ENCODE measurements around the gene RNF26. TPM values are rescaled to one million over a fixed set of nuclear protein-coding genes. Genes with fewer than 3 reads are reported as not detected.
A peak's percentile ranks its signal among the peaks of the same experiment; 100 is the strongest.

Gene RNF26
- total and polyA plus RNA-seq, 2 of the 13 experiments (the other 11 are each of a cell fraction or from before 2014, with no cell fraction given), result 11.9 to 26.3 TPM

GRCh38 chr11:119318240-119319135, 15.8 kb upstream of the RNF26 start (continued):
- TF ChIP-seq ZNF776 (CRISPR knock-in tag; IDR thresholded peaks at IDR 0.05) (no peak), ZNF333 (CRISPR knock-in tag; IDR thresholded peaks at IDR 0.05; ENCODE audit: borderline replicate concordance) (no peak), ATF4 (CRISPR knock-in tag; IDR thresholded peaks at IDR 0.05) (no peak), KDM1A (CRISPR knock-in tag; IDR thresholded peaks at IDR 0.05) (no peak), U2AF2 (IDR thresholded peaks at IDR 0.05; ENCODE audit: low read depth, low read length) (no peak), ZKSCAN5 (CRISPR knock-in tag; IDR thresholded peaks at IDR 0.05) (no peak), HNRNPLL (IDR thresholded peaks at IDR 0.05; ENCODE audit: low read depth, low read length, poor library complexity, severe bottlenecking) (peak; percentile 15), DMTF1 (CRISPR knock-in tag; IDR thresholded peaks at IDR 0.05) (no peak), ZNF780A (CRISPR knock-in tag; IDR thresholded peaks at IDR 0.05) (no peak), HINFP (CRISPR knock-in tag; IDR thresholded peaks at IDR 0.05; ENCODE audit: low read depth) (0 out of 2 replicates have a peak, but pooled peaks have one; percentile 3), DRAP1 (CRISPR knock-in tag; IDR thresholded peaks at IDR 0.05) (0 out of 2 replicates have a peak, but pooled peaks have one; percentile 19), ETS1 (CRISPR knock-in tag; IDR thresholded peaks at IDR 0.05) (no peak), ERF (CRISPR knock-in tag; IDR thresholded peaks at IDR 0.05) (0 out of 2 replicates have a peak, but pooled peaks have one; percentile 3), ARID5B (CRISPR knock-in tag; IDR thresholded peaks at IDR 0.05) (0 out of 2 replicates have a peak, but pooled peaks have one; percentile 34), ZNF616 (CRISPR knock-in tag; IDR thresholded peaks at IDR 0.05; ENCODE audit: low read depth) (no peak), ZBTB20 (CRISPR knock-in tag; IDR thresholded peaks at IDR 0.05; ENCODE audit: borderline replicate concordance, low read depth) (no peak), NFYB (CRISPR knock-in tag; IDR thresholded peaks at IDR 0.05) (no peak), ZNF552 (CRISPR knock-in tag; IDR thresholded peaks at IDR 0.05; ENCODE audit: borderline replicate concordance) (no peak)
